K562 (cell line): ENCODE results near the gene BLVRA. TPM values are rescaled to one million over a fixed set of nuclear protein-coding genes. Genes with fewer than 3 reads are reported as not detected.

Source experiments
- ARID3B ChIP-seq: fragments of 250-450 bp; sonication (Bioruptor Pico); IDR thresholded peaks from 2 replicates; pipeline ENCODE4 v1.4.0; 2020; ENCODE audit warnings: borderline replicate concordance
- ARNT ChIP-seq, 2 experiments: fragments of 450-650 bp; IDR thresholded peaks; 2 replicates each; pipeline ENCODE4 v1.6.1; 2016; ENCODE audit warnings: mild to moderate bottlenecking in 1 of 2
- CREB3 ChIP-seq: fragments of 450-650 bp; conservative IDR thresholded peaks from 2 replicates; pipeline ENCODE4 v1.6.1; 2016; ENCODE audit warnings: missing genetic modification characterization, low read depth, mild to moderate bottlenecking, missing compliant biosample characterization, moderate library complexity
- DDX20 ChIP-seq: fragments of 450-650 bp; IDR thresholded peaks from 2 replicates; pipeline ENCODE4 v1.6.1; 2016; ENCODE audit warnings: missing genetic modification characterization, low read depth, mild to moderate bottlenecking, missing compliant biosample characterization, moderate library complexity
- EP400 ChIP-seq: fragments of 450-650 bp; IDR thresholded peaks from 2 replicates; pipeline ENCODE4 v1.6.1; 2017; ENCODE audit warnings: antibody characterized with exemption, mild to moderate bottlenecking, moderate library complexity
- FOXM1 ChIP-seq, 2 experiments: fragments of 450-650 bp in 1 of 2; sonication (generic) in 1 of 2; formaldehyde crosslinking in 1 of 2; IDR thresholded peaks; 2 replicates each; pipeline versions ENCODE4 v1.6.1 to v1.9.0; 2017 to 2022; ENCODE audit warnings: low read depth in 2 of 2, mild to moderate bottlenecking in 2 of 2, missing genetic modification reagents in 1 of 2, moderate library complexity in 1 of 2
- MECOM ChIP-seq: fragments of 250-450 bp; sonication (Bioruptor Pico); IDR thresholded peaks from 2 replicates; pipeline ENCODE4 v1.8.0; 2022; ENCODE audit warnings: inconsistent platforms
- MTA3 ChIP-seq: fragments of 450-650 bp; formaldehyde crosslinking; IDR thresholded peaks from 2 replicates; pipeline ENCODE4 v1.6.1; 2017; ENCODE audit warnings: mild to moderate bottlenecking, borderline replicate concordance
- MTF1 ChIP-seq: fragments of 250-450 bp; sonication (Bioruptor Pico); IDR thresholded peaks from 2 replicates; pipeline ENCODE4 v1.9.0; 2021; ENCODE audit warnings: moderate library complexity, mild to moderate bottlenecking, inconsistent platforms, borderline replicate concordance
- NCOA1 ChIP-seq: fragments of 450-650 bp; IDR thresholded peaks from 2 replicates; pipeline ENCODE4 v1.6.1; 2016; ENCODE audit warnings: low read depth
- NFYB ChIP-seq: IDR thresholded peaks from 2 replicates; pipeline ENCODE4 v1.6.1; 2011; ENCODE audit warnings: mild to moderate bottlenecking, moderate library complexity; ENCODE audit not compliant: insufficient read length; ENCODE audit errors: extremely low read depth
- NONO ChIP-seq, 2 experiments: fragments of 200-400 bp in 1 of 2; fragments of 450-650 bp in 1 of 2; formaldehyde crosslinking in 1 of 2; IDR thresholded peaks; 2 replicates each; pipeline ENCODE4 v1.6.1; 2017; ENCODE audit warnings: low read depth in 2 of 2, mild to moderate bottlenecking in 2 of 2, moderate library complexity in 2 of 2, low read length in 1 of 2
- POLR2G ChIP-seq: fragments of 200-400 bp; formaldehyde crosslinking; IDR thresholded peaks from 2 replicates; pipeline ENCODE4 v1.6.1; 2017; ENCODE audit warnings: low read depth, mild to moderate bottlenecking, antibody characterized with exemption, low read length, moderate library complexity
- RBM22 ChIP-seq: fragments of 200-400 bp; formaldehyde crosslinking; IDR thresholded peaks from 2 replicates; pipeline ENCODE4 v1.6.1; 2018; ENCODE audit warnings: low read length, low read depth; ENCODE audit not compliant: poor library complexity, severe bottlenecking
- TCF7L2 ChIP-seq: fragments of 150-350 bp; IDR thresholded peaks from 2 replicates; pipeline ENCODE4 v1.6.1; 2016; ENCODE audit warnings: low read depth, mild to moderate bottlenecking, low read length, moderate library complexity
- TEAD4 ChIP-seq, 2 experiments: sonication (generic) in 1 of 2; formaldehyde crosslinking in 1 of 2; IDR thresholded peaks; 2 replicates each; pipeline versions ENCODE4 v1.6.1 to v1.8.0; 2012 to 2022; ENCODE audit warnings: borderline replicate concordance in 1 of 2, inconsistent platforms in 1 of 2, low read length in 1 of 2, mild to moderate bottlenecking in 1 of 2, missing genetic modification reagents in 1 of 2
- TFAM ChIP-seq: fragments of 250-450 bp; sonication (Bioruptor Pico); conservative IDR thresholded peaks from 2 replicates; pipeline ENCODE4 v1.5.0; 2021; ENCODE audit warnings: mild to moderate bottlenecking, moderate library complexity
- WHSC1 ChIP-seq: IDR thresholded peaks from one replicate; pipeline ENCODE4 v1.6.1; 2012; ENCODE audit warnings: low read length, control low read depth, inconsistent platforms
- XRCC3 ChIP-seq: fragments of 450-650 bp; IDR thresholded peaks from 2 replicates; pipeline ENCODE4 v1.6.1; 2017; ENCODE audit warnings: mild to moderate bottlenecking, moderate library complexity
- XRCC5 ChIP-seq: fragments of 200-400 bp; formaldehyde crosslinking; IDR thresholded peaks from 2 replicates; pipeline ENCODE4 v1.6.1; 2017; ENCODE audit warnings: low read depth, mild to moderate bottlenecking, low read length
- ZNF224 ChIP-seq: sonication (generic); formaldehyde crosslinking; IDR thresholded peaks from 2 replicates; pipeline ENCODE4 v1.8.0; 2022; ENCODE audit warnings: mild to moderate bottlenecking, missing genetic modification reagents
- ZNF280B ChIP-seq: fragments of 250-450 bp; sonication (Bioruptor Pico); IDR thresholded peaks from 2 replicates; pipeline ENCODE4 v1.5.1; 2021; ENCODE audit warnings: mild to moderate bottlenecking
- ZNF561 ChIP-seq: fragments of 450-650 bp; formaldehyde crosslinking; conservative IDR thresholded peaks from 2 replicates; pipeline ENCODE4 v1.4.0; 2020; ENCODE audit warnings: mild to moderate bottlenecking, moderate library complexity
- ZSCAN29 ChIP-seq: fragments of 450-650 bp; IDR thresholded peaks from 2 replicates; pipeline ENCODE4 v1.6.1; 2017
- ZZZ3 ChIP-seq: fragments of 450-650 bp; IDR thresholded peaks from 2 replicates; pipeline ENCODE4 v1.6.1; 2016; ENCODE audit warnings: antibody characterized with exemption, mild to moderate bottlenecking, moderate library complexity
- polyA plus RNA-seq, 8 experiments: library from polyadenylated mRNA; depleted of rRNA in 4 of 8; stranded (reverse) in 5 of 8; unstranded in 3 of 8; fragments of >200 nt; fragmentation: Nextera tagmentation in 2 of 8; fragmentation: Illumina TruSeq in 1 of 8; extraction: Ambion mirVana in 2 of 8; extraction: Trizol in 1 of 8; gene quantifications; 2 replicates each; pipeline versions ENCODE4 v1.2.1 to v1.2.3, GENCODE V29; 2011 to 2014; ENCODE audit warnings: inconsistent platforms in 1 of 8, missing spikeins in 1 of 8
- total RNA-seq, 7 experiments: library from RNA; depleted of rRNA in 6 of 7; stranded (reverse); fragments of >200 nt in 6 of 7; fragmentation: Illumina TruSeq in 2 of 7; extraction: Trizol in 2 of 7; gene quantifications; 2 replicates each; pipeline versions ENCODE4 v1.2.1 to v1.2.3, GENCODE V29; 2011 to 2021; ENCODE audit warnings: low replicate concordance in 1 of 7

Gene BLVRA
- total and polyA plus RNA-seq, 9 of the 15 experiments (the other 6 are each of a cell fraction or from before 2014, with no cell fraction given), result 48.5 to 147 (median 61.5) TPM

GRCh38 chr7:43729214-43729923 lies 29.1 kb upstream of the BLVRA start, which contains the start of gene COA1 (continued):
- no peak for TF ChIP-seq ZNF280B
- TF ChIP-seq ZNF561 (CRISPR knock-in tag), result no peak
- no peak; a peak in 1 of 4 replicates for TF ChIP-seq NONO (IDR thresholded peaks at IDR 0.05; ENCODE audit: low read depth in 2 of 2, low read length in 1 of 2)
- peak; percentile 92 for TF ChIP-seq EP400
- no peak; the same call in 1 of the 2 replicates for TF ChIP-seq TEAD4 (IDR thresholded peaks at IDR 0.05; ENCODE audit: low read length)
- TF ChIP-seq TEAD4 (CRISPR knock-in tag; IDR thresholded peaks at IDR 0.05; ENCODE audit: borderline replicate concordance), result no peak
- no peak for TF ChIP-seq XRCC3
- no peak for TF ChIP-seq NFYB
- no peak for TF ChIP-seq CREB3 (tag)
- peak; percentile 90 for TF ChIP-seq XRCC5
- TF ChIP-seq ARID3B (CRISPR knock-in tag), result no peak
- TF ChIP-seq ZSCAN29, result 0 out of 2 replicates have a peak, but pooled peaks have one; percentile 42
- no peak for TF ChIP-seq NCOA1
- TF ChIP-seq ZNF224 (CRISPR knock-in tag), result no peak
- no peak for TF ChIP-seq MECOM (CRISPR knock-in tag)
- peak; percentile 45 for TF ChIP-seq RBM22
- TF ChIP-seq TFAM, result no peak
- peak; percentile 39; the same call in 1 of the 2 replicates for TF ChIP-seq ZZZ3
- TF ChIP-seq ARNT (IDR thresholded peaks at IDR 0.05), result peak; percentile 49 to 51; a peak in 1 of 4 replicates
- no peak for TF ChIP-seq TCF7L2
- TF ChIP-seq POLR2G, result peak; percentile 96
- peak; percentile 10; the same call in 1 of the 2 replicates for TF ChIP-seq FOXM1 (IDR thresholded peaks at IDR 0.05; ENCODE audit: low read depth)
- no peak for TF ChIP-seq FOXM1 (CRISPR knock-in tag; IDR thresholded peaks at IDR 0.05; ENCODE audit: low read depth)
- peak; percentile 88 for TF ChIP-seq MTA3
- TF ChIP-seq WHSC1, result no peak
- TF ChIP-seq MTF1, result no peak
- TF ChIP-seq DDX20 (tag), result no peak
